ENCODE results near the gene CISH. TPM values are rescaled to one million over a fixed set of nuclear protein-coding genes. Genes with fewer than 3 reads are reported as not detected.

Gene CISH
- total RNA-seq, 2 donors from 2014 or later: 5.1 to 7.6 TPM

GRCh38 chr3:50609071-50609762 is 2.4 kb downstream of the CISH start:
- 84% methylated on average over 4 of the region's 5 CpGs for WGBS
- Histone ChIP-seq H3K4me3 (no peak overlapping the region), H3K27ac (no peak overlapping the region), H3K9me3 (no peaks in the 10 kb centered on the region), H3K4me1 (replicated peaks) (peaks cover 2% of the 10 kb centered on the region), H3K36me3 (no peaks in the 10 kb centered on the region), H3K27me3 (replicated peaks; ENCODE audit: insufficient read depth) (no peaks in the 10 kb centered on the region)
- TF ChIP-seq CTCF (IDR thresholded peaks at IDR 0.05): no peak
- TF ChIP-seq POLR2A (IDR thresholded peaks at IDR 0.05): no peak
- no peak for TF ChIP-seq POLR2AphosphoS5 (IDR thresholded peaks at IDR 0.05)
- DNase-seq (ENCODE audit: low spot score): no peak
- intact Hi-C loops (cut with DNase I): no loop called here

GRCh38 chr3:50608278-50608677 is 3.3 kb downstream of the CISH start:
- no peaks in the 10 kb centered on the region for H3K36me3 ChIP-seq
- WGBS: 65% methylated on average over 7 of the region's 7 CpGs
- no peaks in the 10 kb centered on the region for H3K9me3 ChIP-seq
- H3K27ac ChIP-seq: no peak overlapping the region
- TF ChIP-seq POLR2AphosphoS5 (IDR thresholded peaks at IDR 0.05) (no peak), POLR2A (IDR thresholded peaks at IDR 0.05) (no peak), CTCF (IDR thresholded peaks at IDR 0.05) (no peak)
- no peaks in the 10 kb centered on the region for H3K27me3 ChIP-seq (replicated peaks; ENCODE audit: insufficient read depth)
- intact Hi-C loops (cut with DNase I): no loop called here
- peaks cover 2% of the 10 kb centered on the region for H3K4me1 ChIP-seq (replicated peaks)
- no peak for DNase-seq (ENCODE audit: low spot score)
- H3K4me3 ChIP-seq: no peak overlapping the region

- no peak for DNase-seq (ENCODE audit: low spot score)
- Histone ChIP-seq H3K27me3 (replicated peaks; ENCODE audit: insufficient read depth) (no peaks in the 10 kb centered on the region), H3K27ac (no peak overlapping the region), H3K9me3 (no peaks in the 10 kb centered on the region), H3K4me1 (replicated peaks) (peaks cover 6% of the 10 kb centered on the region), H3K4me3 (no peak overlapping the region), H3K36me3 (no peaks in the 10 kb centered on the region)
- 73% methylated on average over 29 of the region's 29 CpGs for WGBS
- TF ChIP-seq CTCF (IDR thresholded peaks at IDR 0.05) (no peak), POLR2AphosphoS5 (IDR thresholded peaks at IDR 0.05) (no peak), POLR2A (IDR thresholded peaks at IDR 0.05) (no peak)
- intact Hi-C loops (cut with DNase I): no loop called here
Measured at GRCh38 chr3:50607271-50608091, 4.1 kb downstream of the CISH start.

GRCh38 chr3:50606596-50606995 is 5.0 kb downstream of the CISH start:
- TF ChIP-seq CTCF (IDR thresholded peaks at IDR 0.05): no peak
- no peak for TF ChIP-seq POLR2A (IDR thresholded peaks at IDR 0.05)
- TF ChIP-seq POLR2AphosphoS5 (IDR thresholded peaks at IDR 0.05): no peak
- H3K4me1 ChIP-seq (replicated peaks): peaks cover 12% of the 10 kb centered on the region
- 64% methylated on average over 6 of the region's 6 CpGs for WGBS
- H3K27me3 ChIP-seq (replicated peaks; ENCODE audit: insufficient read depth): no peaks in the 10 kb centered on the region
- DNase-seq (ENCODE audit: low spot score): no peak
- no peak overlapping the region for H3K4me3 ChIP-seq
- no peaks in the 10 kb centered on the region for H3K36me3 ChIP-seq
- no peak overlapping the region for H3K27ac ChIP-seq
- no peaks in the 10 kb centered on the region for H3K9me3 ChIP-seq
- intact Hi-C loops (cut with DNase I): no loop called here
